Measurements from ENCODE around the gene TRPM2. TPM values are rescaled to one million over a fixed set of nuclear protein-coding genes. Genes with fewer than 3 reads are reported as not detected.

TRPM2 gene
- total RNA-seq, 2 donors from 2014 or later = 1.6 to 12.5 TPM

- Mint-ChIP-seq H3K27ac (no peak overlapping the region), H3K36me3 (ENCODE audit: low read depth) (peaks cover 2% of the 10 kb centered on the region), H3K4me1 (peaks cover 6% of the 10 kb centered on the region), H3K4me3 (no peak overlapping the region), H3K27me3 (ENCODE audit: insufficient read depth) (no peaks in the 10 kb centered on the region), H3K9me3 (peaks cover 6% of the 10 kb centered on the region)
- peak; percentile 29 for DNase-seq
- H3K27me3 ChIP-seq (ENCODE audit: control insufficient read depth, insufficient read depth, low read length, poor library complexity, severe bottlenecking) = no peaks in the 10 kb centered on the region
- H3K4me3 ChIP-seq (ENCODE audit: low read length) = no peak overlapping the region
- WGBS, 2 experiments (ENCODE audit: insufficient coverage in 1 of 2, insufficient read length in 1 of 2) = 87 to 88% methylated on average over 12 to 25 of the region's 25 CpGs
- H3K36me3 ChIP-seq (ENCODE audit: control insufficient read depth, insufficient read depth, low read length) = no peaks in the 10 kb centered on the region
- no peak overlapping the region for H3K9ac ChIP-seq (ENCODE audit: extremely low read depth, low read length, poor library complexity, severe bottlenecking)
- H3K9me3 ChIP-seq (ENCODE audit: control insufficient read depth, low read length) = no peaks in the 10 kb centered on the region
- H3K27ac ChIP-seq (ENCODE audit: low read depth, low read length) = no peak overlapping the region
- TF ChIP-seq, protein P1, sequence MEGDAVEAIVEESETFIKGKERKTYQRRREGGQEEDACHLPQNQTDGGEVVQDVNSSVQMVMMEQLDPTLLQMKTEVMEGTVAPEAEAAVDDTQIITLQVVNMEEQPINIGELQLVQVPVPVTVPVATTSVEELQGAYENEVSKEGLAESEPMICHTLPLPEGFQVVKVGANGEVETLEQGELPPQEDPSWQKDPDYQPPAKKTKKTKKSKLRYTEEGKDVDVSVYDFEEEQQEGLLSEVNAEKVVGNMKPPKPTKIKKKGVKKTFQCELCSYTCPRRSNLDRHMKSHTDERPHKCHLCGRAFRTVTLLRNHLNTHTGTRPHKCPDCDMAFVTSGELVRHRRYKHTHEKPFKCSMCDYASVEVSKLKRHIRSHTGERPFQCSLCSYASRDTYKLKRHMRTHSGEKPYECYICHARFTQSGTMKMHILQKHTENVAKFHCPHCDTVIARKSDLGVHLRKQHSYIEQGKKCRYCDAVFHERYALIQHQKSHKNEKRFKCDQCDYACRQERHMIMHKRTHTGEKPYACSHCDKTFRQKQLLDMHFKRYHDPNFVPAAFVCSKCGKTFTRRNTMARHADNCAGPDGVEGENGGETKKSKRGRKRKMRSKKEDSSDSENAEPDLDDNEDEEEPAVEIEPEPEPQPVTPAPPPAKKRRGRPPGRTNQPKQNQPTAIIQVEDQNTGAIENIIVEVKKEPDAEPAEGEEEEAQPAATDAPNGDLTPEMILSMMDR (conservative IDR thresholded peaks at IDR 0.05) = no peak
- no peaks in the 10 kb centered on the region for H3K4me1 ChIP-seq (ENCODE audit: control insufficient read depth, insufficient read depth, low read length)
Observed at GRCh38 chr21:44418108-44418875, 64.9 kb downstream of the TRPM2 start.

GRCh38 chr21:44418876-44419230 lies 65.4 kb downstream of the TRPM2 start:
- H3K4me1 ChIP-seq (ENCODE audit: control insufficient read depth, insufficient read depth, low read length) = no peaks in the 10 kb centered on the region
- no peaks in the 10 kb centered on the region for H3K36me3 ChIP-seq (ENCODE audit: control insufficient read depth, insufficient read depth, low read length)
- H3K36me3 Mint-ChIP-seq (ENCODE audit: low read depth) = peaks cover 2% of the 10 kb centered on the region
- H3K27me3 Mint-ChIP-seq (ENCODE audit: insufficient read depth) = no peaks in the 10 kb centered on the region
- no peaks in the 10 kb centered on the region for H3K9me3 ChIP-seq (ENCODE audit: control insufficient read depth, low read length)
- TF ChIP-seq, protein P1 (conservative IDR thresholded peaks at IDR 0.05) = no peak
- H3K27me3 ChIP-seq (ENCODE audit: control insufficient read depth, insufficient read depth, low read length, poor library complexity, severe bottlenecking) = no peaks in the 10 kb centered on the region
- peaks cover 6% of the 10 kb centered on the region for H3K9me3 Mint-ChIP-seq
- no peak overlapping the region for H3K27ac Mint-ChIP-seq
- H3K4me3 Mint-ChIP-seq = no peak overlapping the region
- no peak overlapping the region for H3K9ac ChIP-seq (ENCODE audit: extremely low read depth, low read length, poor library complexity, severe bottlenecking)
- 94 to 97% methylated on average over 5 to 8 of the region's 8 CpGs for WGBS, 2 experiments (ENCODE audit: insufficient coverage in 1 of 2, insufficient read length in 1 of 2)
- peak; percentile 10 for DNase-seq
- no peak overlapping the region for H3K27ac ChIP-seq (ENCODE audit: low read depth, low read length)
- peaks cover 6% of the 10 kb centered on the region for H3K4me1 Mint-ChIP-seq
- H3K4me3 ChIP-seq (ENCODE audit: low read length) = no peak overlapping the region

DNA sequence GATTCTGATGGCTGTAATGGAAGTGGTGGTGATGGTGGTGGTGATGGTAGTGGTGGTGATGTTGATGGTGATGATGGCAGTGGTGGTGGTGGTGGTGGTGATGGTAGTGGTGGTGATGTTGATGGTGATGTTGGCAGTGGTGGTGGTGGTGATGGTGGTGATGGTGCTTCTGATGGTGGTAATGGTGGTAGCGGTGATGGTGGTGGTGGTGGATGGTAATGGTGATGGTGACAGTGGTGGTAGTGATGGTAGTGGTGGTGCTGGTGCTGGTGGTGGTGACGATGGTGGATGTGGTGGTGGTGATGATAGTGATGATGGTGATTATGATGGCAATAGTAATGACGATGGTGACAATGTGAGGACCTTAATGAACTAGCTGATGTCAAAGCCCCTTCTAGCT lies 66.3 kb downstream of the TRPM2 start:
- 89 to 91% methylated on average over 3 of the region's 3 CpGs for WGBS, 2 experiments (ENCODE audit: insufficient coverage in 1 of 2, insufficient read length in 1 of 2)
- H3K36me3 ChIP-seq (ENCODE audit: control insufficient read depth, insufficient read depth, low read length) = no peaks in the 10 kb centered on the region
- TF ChIP-seq, protein P1 (conservative IDR thresholded peaks at IDR 0.05) = no peak
- Mint-ChIP-seq H3K36me3 (ENCODE audit: low read depth) (peaks cover 2% of the 10 kb centered on the region), H3K4me1 (peaks cover 6% of the 10 kb centered on the region), H3K4me3 (no peak overlapping the region), H3K27me3 (ENCODE audit: insufficient read depth) (no peaks in the 10 kb centered on the region), H3K9me3 (peaks cover 6% of the 10 kb centered on the region), H3K27ac (no peak overlapping the region)
- no peak overlapping the region for H3K27ac ChIP-seq (ENCODE audit: low read depth, low read length)
- H3K27me3 ChIP-seq (ENCODE audit: control insufficient read depth, insufficient read depth, low read length, poor library complexity, severe bottlenecking) = no peaks in the 10 kb centered on the region
- no peak overlapping the region for H3K9ac ChIP-seq (ENCODE audit: extremely low read depth, low read length, poor library complexity, severe bottlenecking)
- H3K9me3 ChIP-seq (ENCODE audit: control insufficient read depth, low read length) = no peaks in the 10 kb centered on the region
- DNase-seq = peak; percentile 4
- H3K4me3 ChIP-seq (ENCODE audit: low read length) = no peak overlapping the region
- H3K4me1 ChIP-seq (ENCODE audit: control insufficient read depth, insufficient read depth, low read length) = no peaks in the 10 kb centered on the region

Data from endodermal cell (in vitro differentiated cells).